HepG2 (cell line): ENCODE results near the gene TSC22D1. TPM values are rescaled to one million over a fixed set of nuclear protein-coding genes. Genes with fewer than 3 reads are reported as not detected.

ENCODE experiments used
- BRF2 ChIP-seq: sonication (generic); formaldehyde crosslinking; IDR thresholded peaks from 2 replicates; pipeline ENCODE4 v1.8.1; 2022; ENCODE audit warnings: mild to moderate bottlenecking, missing genetic modification reagents
- GPN1 ChIP-seq: sonication (generic); formaldehyde crosslinking; IDR thresholded peaks from 2 replicates; pipeline ENCODE4 v1.5.1; 2020; ENCODE audit warnings: missing genetic modification reagents, borderline replicate concordance
- JDP2 ChIP-seq: sonication (generic); formaldehyde crosslinking; IDR thresholded peaks from 2 replicates; pipeline ENCODE4 v1.8.1; 2022; ENCODE audit warnings: missing genetic modification reagents, borderline replicate concordance
- MEIS1 ChIP-seq: sonication (generic); formaldehyde crosslinking; IDR thresholded peaks from 2 replicates; pipeline ENCODE4 v1.9.0; 2021; ENCODE audit warnings: mild to moderate bottlenecking, missing genetic modification reagents, moderate library complexity, borderline replicate concordance
- NR1H2 ChIP-seq: sonication (generic); formaldehyde crosslinking; IDR thresholded peaks from 2 replicates; pipeline ENCODE4 v1.8.1; 2022; ENCODE audit warnings: low read depth, missing genetic modification reagents, borderline replicate concordance
- NR2C2 ChIP-seq: sonication (generic); formaldehyde crosslinking; IDR thresholded peaks from 2 replicates; pipeline ENCODE4 v1.4.0; 2020; ENCODE audit warnings: missing genetic modification reagents, mild to moderate bottlenecking, moderate library complexity, borderline replicate concordance
- RARG ChIP-seq: sonication (generic); formaldehyde crosslinking; IDR thresholded peaks from 2 replicates; pipeline ENCODE4 v1.4.0; 2020; ENCODE audit warnings: low read depth, mild to moderate bottlenecking, missing genetic modification reagents
- RBM39 ChIP-seq: fragments of 200-400 bp; formaldehyde crosslinking; IDR thresholded peaks from one replicate; pipeline ENCODE4 v1.6.1; 2018; ENCODE audit warnings: antibody characterized with exemption, mild to moderate bottlenecking, low read depth, low read length; ENCODE audit not compliant: poor library complexity, severe bottlenecking
- TAF15 ChIP-seq: fragments of 200-400 bp; formaldehyde crosslinking; IDR thresholded peaks from one replicate; pipeline ENCODE4 v1.6.1; 2018; ENCODE audit warnings: mild to moderate bottlenecking, low read depth, low read length; ENCODE audit not compliant: poor library complexity, severe bottlenecking
- THAP7 ChIP-seq: sonication (generic); formaldehyde crosslinking; IDR thresholded peaks from 2 replicates; pipeline ENCODE4 v1.8.1; 2023; ENCODE audit warnings: mild to moderate bottlenecking, missing genetic modification reagents
- ZNF350 ChIP-seq: sonication (generic); formaldehyde crosslinking; IDR thresholded peaks from 2 replicates; pipeline ENCODE4 v1.4.0; 2020; ENCODE audit warnings: mild to moderate bottlenecking, low read depth, missing genetic modification reagents, borderline replicate concordance
- ZNF407 ChIP-seq: sonication (generic); formaldehyde crosslinking; IDR thresholded peaks from one replicate; pipeline ENCODE4 v1.5.1; 2020; ENCODE audit warnings: mild to moderate bottlenecking, missing genetic modification reagents; ENCODE audit errors: not compliant biosample characterization
- ZNF460 ChIP-seq: sonication (generic); formaldehyde crosslinking; IDR thresholded peaks from 2 replicates; pipeline ENCODE4 v1.5.1; 2020; ENCODE audit warnings: missing genetic modification reagents, mild to moderate bottlenecking, borderline replicate concordance
- ZNF512 ChIP-seq: sonication (generic); formaldehyde crosslinking; IDR thresholded peaks from 2 replicates; pipeline ENCODE4 v1.4.0; 2020; ENCODE audit warnings: mild to moderate bottlenecking, missing genetic modification reagents
- ZNF773 ChIP-seq: sonication (generic); formaldehyde crosslinking; IDR thresholded peaks from 2 replicates; pipeline ENCODE4 v1.4.0; 2020; ENCODE audit warnings: missing genetic modification reagents, borderline replicate concordance
- polyA plus RNA-seq, 8 experiments: library from polyadenylated mRNA; depleted of rRNA in 3 of 8; stranded (reverse) in 7 of 8; unstranded in 1 of 8; fragments of >200 nt; fragmentation: Illumina TruSeq in 4 of 8; extraction: Trizol in 4 of 8; gene quantifications; 2 replicates each; pipeline versions ENCODE4 v1.2.1 to v1.2.3, GENCODE V29; 2011 to 2016; ENCODE audit warnings: low read depth in 4 of 8, missing spikeins in 1 of 8, mixed read lengths in 1 of 8; ENCODE audit not compliant: insufficient read depth in 1 of 8
- total RNA-seq, 5 experiments: library from RNA; depleted of rRNA; stranded (reverse); fragments of >200 nt; fragmentation: Illumina TruSeq; extraction: Trizol; gene quantifications; 2 replicates each; pipeline ENCODE4 v1.2.3, GENCODE V29; 2016; ENCODE audit warnings: low read depth in 1 of 5

Gene TSC22D1
- total and polyA plus RNA-seq, 2 of the 13 experiments (the other 11 are each of a cell fraction or from before 2014, with no cell fraction given), result 18.4 to 35.7 TPM

GRCh38 chr13:44404261-44405132 is 171.6 kb downstream of the TSC22D1 start (continued):
- TF ChIP-seq ZNF407 (no peak), BRF2 (CRISPR knock-in tag) (peak; percentile 75; the same call in 1 of the 2 replicates), TAF15 (no peak), MEIS1 (CRISPR knock-in tag) (peak; percentile 76; the same call in 1 of the 2 replicates), ZNF512 (CRISPR knock-in tag) (no peak), NR2C2 (CRISPR knock-in tag) (peak; percentile 59; the same call in 1 of the 2 replicates), JDP2 (no peak), NR1H2 (CRISPR knock-in tag) (no peak), ZNF350 (CRISPR knock-in tag) (peak; percentile 72; the same call in 1 of the 2 replicates), GPN1 (no peak), ZNF773 (CRISPR knock-in tag) (no peak), THAP7 (no peak), RBM39 (no peak), ZNF460 (no peak; the same call in 1 of the 2 replicates), RARG (CRISPR knock-in tag) (no peak)
